B cell (primary cell): ENCODE data around the gene MED23. TPM values are rescaled to one million over a fixed set of nuclear protein-coding genes. Genes with fewer than 3 reads are reported as not detected.

Experiments
- ATAC-seq: fragments of 200-7000 bp; cut with Tn5 transposase; one replicate; pipeline ENCODE4 v1.10.0; 2021; ENCODE audit warnings: low read depth, mild to moderate bottlenecking, moderate number of reproducible peaks, moderate library complexity
- CTCF ChIA-PET: fragments of 350-600 bp; sonication (Branson Sonifier 250); formaldehyde crosslinking; loops from one replicate; lab custom pipeline; 2021; ENCODE audit warnings: antibody characterized with exemption, inconsistent platforms; lab: Charles Lee
- POLR2A ChIA-PET: fragments of 350-600 bp; sonication (Branson Sonifier 250); formaldehyde crosslinking; loops from one replicate; lab custom pipeline; 2021; ENCODE audit warnings: antibody characterized with exemption; lab: Charles Lee
- DNase-seq: peaks from one replicate; pipeline ENCODE4 v3.0.0; 2013
- H2AFZ ChIP-seq: 2 replicates; pipeline ENCODE4 v1.6.1; 2012; ENCODE audit warnings: mild to moderate bottlenecking, low read depth, low read length; ENCODE audit not compliant: insufficient read depth, poor library complexity, severe bottlenecking
- H3K27ac ChIP-seq, 2 donors: 1 replicate in 1 of 2; 2 replicates in 1 of 2; pipeline ENCODE4 v1.5.1; 2012 to 2013; ENCODE audit warnings: low read length in 2 of 2, mild to moderate bottlenecking in 2 of 2, moderate library complexity in 1 of 2
- H3K27me3 ChIP-seq, 4 experiments: fragments of 200-600 bp in 1 of 4; sonication (generic) in 1 of 4; replicated peaks in 1 of 4; 1 replicate in 2 of 4; 2 replicates in 2 of 4; pipeline versions ENCODE4 v1.6.1 to v1.7.0; 2013 to 2016; ENCODE audit warnings: low read length in 3 of 4, mild to moderate bottlenecking in 2 of 4, mixed read lengths in 1 of 4, moderate library complexity in 1 of 4; ENCODE audit not compliant: insufficient read depth in 4 of 4, control insufficient read depth in 3 of 4; ENCODE audit errors: control extremely low read depth in 1 of 4
- H3K36me3 ChIP-seq, 2 experiments: replicated peaks in 1 of 2; 1 replicate in 1 of 2; 2 replicates in 1 of 2; pipeline versions ENCODE4 v1.6.1 to v1.7.1; 2013; ENCODE audit warnings: low read length in 1 of 2; ENCODE audit not compliant: insufficient read depth in 2 of 2, control insufficient read depth in 1 of 2; ENCODE audit errors: control extremely low read depth in 1 of 2, extremely low read depth in 1 of 2
- H3K4me1 ChIP-seq, 2 donors: fragments of 200-600 bp in 1 of 2; sonication (generic) in 1 of 2; 1 replicate in 1 of 2; 2 replicates in 1 of 2; pipeline versions ENCODE4 v1.5.1 to v1.6.1; 2013 to 2017; ENCODE audit warnings: low read length in 2 of 2; ENCODE audit not compliant: control insufficient read depth in 2 of 2, insufficient read depth in 2 of 2
- H3K4me2 ChIP-seq: replicated peaks from 2 replicates; pipeline ENCODE3; 2012; ENCODE audit warnings: mild to moderate bottlenecking, low read depth, low read length; ENCODE audit not compliant: poor library complexity, severe bottlenecking
- H3K4me3 ChIP-seq, 5 experiments: fragments of 200-600 bp in 1 of 5; sonication (generic) in 1 of 5; 1 replicate in 3 of 5; 2 replicates in 2 of 5; pipeline versions ENCODE4 v1.5.1 to v1.7.0; 2011 to 2016; ENCODE audit warnings: low read length in 4 of 5, mild to moderate bottlenecking in 4 of 5, low read depth in 2 of 5, control low read depth in 1 of 5, moderate library complexity in 1 of 5; ENCODE audit not compliant: insufficient read depth in 1 of 5; ENCODE audit errors: control extremely low read depth in 1 of 5, extremely low read depth in 1 of 5
- H3K79me2 ChIP-seq: fragments of 200-600 bp; sonication (generic); one replicate; pipeline ENCODE4 v1.6.0; 2016; ENCODE audit warnings: low read length; ENCODE audit not compliant: control insufficient read depth, insufficient read depth
- H3K9ac ChIP-seq: fragments of 200-600 bp; sonication (generic); 2 replicates; pipeline ENCODE4 v1.6.1; 2017; ENCODE audit warnings: mild to moderate bottlenecking, low read length, moderate library complexity
- H3K9me3 ChIP-seq, 3 donors: one replicate each; pipeline versions ENCODE4 v1.6.1 to v1.7.1; 2013; ENCODE audit warnings: low read length in 2 of 3; ENCODE audit not compliant: control insufficient read depth in 2 of 3, insufficient read depth in 1 of 3; ENCODE audit errors: control extremely low read depth in 1 of 3
- H4K20me1 ChIP-seq: 2 replicates; pipeline ENCODE4 v1.6.0; 2012; ENCODE audit warnings: mild to moderate bottlenecking, low read length; ENCODE audit not compliant: insufficient read depth, control insufficient read depth, poor library complexity, severe bottlenecking
- H3K27ac Mint-ChIP-seq: one replicate; pipeline ENCODE4 v1.8.0; 2021; ENCODE audit warnings: mixed read lengths
- H3K27me3 Mint-ChIP-seq: one replicate; pipeline ENCODE4 v1.8.0; 2021; ENCODE audit warnings: mixed read lengths
- H3K4me1 Mint-ChIP-seq: one replicate; pipeline ENCODE4 v1.8.0; 2021; ENCODE audit warnings: mixed read lengths
- H3K4me3 Mint-ChIP-seq: one replicate; pipeline ENCODE4 v1.8.0; 2021; ENCODE audit warnings: mixed read lengths
- H3K9me3 Mint-ChIP-seq: one replicate; pipeline ENCODE4 v1.8.0; 2022; ENCODE audit warnings: mixed read lengths; ENCODE audit not compliant: insufficient read depth
- EZH2 ChIP-seq: IDR thresholded peaks from 2 replicates; pipeline ENCODE4 v1.6.1; 2012; ENCODE audit warnings: borderline replicate concordance, low read depth, mild to moderate bottlenecking, moderate library complexity, low read length; ENCODE audit not compliant: insufficient read depth, poor library complexity, severe bottlenecking
- WGBS: methylation state at CpG from one replicate; pipeline ENCODE4 v1.1.5; 2013; ENCODE audit warnings: missing lambda C conversion rate; ENCODE audit not compliant: insufficient coverage; 5-methylcytosine and 5-hydroxymethylcytosine counted together
- intact Hi-C: fragments of 100-400 bp; cut with micrococcal nuclease; formaldehyde crosslinking; loops from one replicate; pipeline ENCODE4 v1.10.0; 2022
- polyA plus RNA-seq: library from polyadenylated mRNA; depleted of rRNA; stranded (reverse); fragments of >200 nt; gene quantifications from 2 replicates; pipeline ENCODE4 v1.2.3, GENCODE V29; 2012
- total RNA-seq, 2 donors: library from RNA; stranded (reverse); fragments of 120-200 nt in 1 of 2; gene quantifications; 1 replicate in 1 of 2; 2 replicates in 1 of 2; pipeline versions ENCODE4 v1.2.3 to v1.2.4, GENCODE V29; 2013 to 2022
- TF ChIP-seq, protein P1 (sequence below): fragments of 200-600 bp; IDR thresholded peaks from one replicate; pipeline ENCODE4 v1.8.0; 2022; ENCODE audit warnings: antibody characterized with exemption, mild to moderate bottlenecking

The MED23 gene
- total and polyA plus RNA-seq, 2 donors (not counting 1 experiment from before 2014, with no cell fraction given), result 22.7 to 57.1 TPM

DNA sequence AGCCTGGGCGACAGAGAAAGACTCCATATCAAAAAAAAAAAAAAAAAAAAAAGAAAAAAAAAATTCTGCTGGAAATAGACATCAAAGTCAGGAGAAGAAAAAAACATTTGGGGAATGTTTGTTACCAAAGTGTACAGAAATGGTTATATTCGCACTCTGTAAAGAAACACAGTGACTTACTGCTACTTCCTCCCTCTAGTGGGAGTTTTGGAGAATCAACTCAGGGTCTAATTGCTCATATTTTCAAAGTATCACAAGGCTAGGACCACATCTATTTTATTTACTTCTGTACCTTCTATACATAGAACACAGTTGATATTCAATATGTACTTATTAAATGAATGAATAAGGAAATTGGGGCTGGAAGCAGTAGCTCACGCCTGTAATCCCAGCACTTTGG, 30.6 kb downstream of the MED23 start:
- H3K27me3 Mint-ChIP-seq, result no peaks in the 10 kb centered on the region
- intact Hi-C loops, result loop anchor here (1.0 to 10.0 kb wide), 2 partner anchors 398 to 1533 kb away; no protein-coding TSS in a partner anchor
- no peak overlapping the region for H2AFZ ChIP-seq
- DNase-seq (peak; percentile 13), ATAC-seq (no peak)
- no peaks in the 10 kb centered on the region for H3K27me3 ChIP-seq
- H4K20me1 ChIP-seq, result no peaks in the 10 kb centered on the region
- H3K4me3 Mint-ChIP-seq, result no peak overlapping the region
- no peak overlapping the region for H3K9ac ChIP-seq
- no peaks in the 10 kb centered on the region for H3K4me1 Mint-ChIP-seq
- ChIA-PET CTCF (interaction anchor here (0.6 to 2.6 kb wide), 5 partner anchors 17 to 1276 kb away, joined by 3 to 9 read pairs (median 6); no protein-coding TSS in a partner anchor), POLR2A (no interaction called here)
- H3K79me2 ChIP-seq, result no peaks in the 10 kb centered on the region
- no CpG with 5 or more reads among the region's 3 CpGs for WGBS
- no peaks in the 10 kb centered on the region for H3K4me1 ChIP-seq
- TF ChIP-seq, protein P1, sequence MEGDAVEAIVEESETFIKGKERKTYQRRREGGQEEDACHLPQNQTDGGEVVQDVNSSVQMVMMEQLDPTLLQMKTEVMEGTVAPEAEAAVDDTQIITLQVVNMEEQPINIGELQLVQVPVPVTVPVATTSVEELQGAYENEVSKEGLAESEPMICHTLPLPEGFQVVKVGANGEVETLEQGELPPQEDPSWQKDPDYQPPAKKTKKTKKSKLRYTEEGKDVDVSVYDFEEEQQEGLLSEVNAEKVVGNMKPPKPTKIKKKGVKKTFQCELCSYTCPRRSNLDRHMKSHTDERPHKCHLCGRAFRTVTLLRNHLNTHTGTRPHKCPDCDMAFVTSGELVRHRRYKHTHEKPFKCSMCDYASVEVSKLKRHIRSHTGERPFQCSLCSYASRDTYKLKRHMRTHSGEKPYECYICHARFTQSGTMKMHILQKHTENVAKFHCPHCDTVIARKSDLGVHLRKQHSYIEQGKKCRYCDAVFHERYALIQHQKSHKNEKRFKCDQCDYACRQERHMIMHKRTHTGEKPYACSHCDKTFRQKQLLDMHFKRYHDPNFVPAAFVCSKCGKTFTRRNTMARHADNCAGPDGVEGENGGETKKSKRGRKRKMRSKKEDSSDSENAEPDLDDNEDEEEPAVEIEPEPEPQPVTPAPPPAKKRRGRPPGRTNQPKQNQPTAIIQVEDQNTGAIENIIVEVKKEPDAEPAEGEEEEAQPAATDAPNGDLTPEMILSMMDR, result peak; percentile 21
- no peak for TF ChIP-seq EZH2
- H3K27ac ChIP-seq, result no peak overlapping the region
- no peak overlapping the region for H3K4me3 ChIP-seq
- peaks cover 37 to 80% of the 10 kb centered on the region in 2 experiments for H3K36me3 ChIP-seq
- no peaks in the 10 kb centered on the region for H3K9me3 Mint-ChIP-seq
- H3K9me3 ChIP-seq, result no peaks in the 10 kb centered on the region
- no peak overlapping the region for H3K4me2 ChIP-seq
- no peak overlapping the region for H3K27ac Mint-ChIP-seq

DNA sequence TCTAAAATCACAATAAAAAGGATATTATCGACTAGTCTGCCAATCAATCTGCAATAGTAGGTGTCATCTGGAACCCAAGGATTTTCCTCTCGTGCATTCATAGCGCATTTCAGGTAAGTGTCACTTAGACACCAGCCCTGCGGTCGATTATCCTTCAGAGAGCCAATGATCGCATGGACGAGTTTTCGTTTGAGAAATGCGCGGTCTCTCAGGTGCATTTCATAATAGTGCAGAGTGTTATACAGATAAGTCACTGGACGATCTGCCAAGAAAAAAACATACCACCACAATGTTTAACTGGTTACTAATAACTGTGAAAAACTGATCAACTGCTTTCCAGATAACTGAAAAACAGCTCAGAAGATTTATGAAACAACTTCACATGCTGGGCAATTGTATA, 34.0 kb downstream of the MED23 start:
- no peak for DNase-seq
- no peaks in the 10 kb centered on the region for H3K27me3 Mint-ChIP-seq
- Histone ChIP-seq H3K4me2 (no peak overlapping the region), H4K20me1 (no peaks in the 10 kb centered on the region), H3K27ac (no peak overlapping the region), H3K27me3 (no peaks in the 10 kb centered on the region), H2AFZ (no peak overlapping the region), H3K79me2 (no peaks in the 10 kb centered on the region), H3K36me3 (peaks cover 29 to 75% of the 10 kb centered on the region in 2 experiments), H3K4me3 (no peak overlapping the region), H3K4me1 (no peaks in the 10 kb centered on the region), H3K9ac (no peak overlapping the region), H3K9me3 (no peaks in the 10 kb centered on the region)
- H3K4me1 Mint-ChIP-seq, result no peaks in the 10 kb centered on the region
- H3K9me3 Mint-ChIP-seq, result no peaks in the 10 kb centered on the region
- TF ChIP-seq, protein P1, result no peak
- TF ChIP-seq EZH2, result no peak
- no peak overlapping the region for H3K27ac Mint-ChIP-seq
- intact Hi-C loops, result loop anchor here (10.0 kb wide), 1 partner anchor 1529 kb away; no protein-coding TSS in a partner anchor
- ATAC-seq, result no peak
- ChIA-PET CTCF (no interaction called here), POLR2A (no interaction called here)
- 97% methylated on average over 6 of the region's 11 CpGs for WGBS
- H3K4me3 Mint-ChIP-seq, result no peak overlapping the region
